OCI-LY1 (cell line): ENCODE data around the gene MYO5C.

Experiments
- H2AFZ ChIP-seq: fragments of 200-600 bp; sonication (generic), shearing (Covaris generic); 2 replicates; pipeline ENCODE4 v1.6.0; 2014; ENCODE audit warnings: antibody characterized with exemption, mild to moderate bottlenecking, low read length
- H3F3A ChIP-seq: fragments of 200-600 bp; sonication (generic), shearing (Covaris generic); 2 replicates; pipeline ENCODE4 v1.6.0; 2014; ENCODE audit warnings: mild to moderate bottlenecking, antibody characterized with exemption, low read length, moderate library complexity; ENCODE audit not compliant: insufficient read depth
- H3K27ac ChIP-seq: fragments of 200-600 bp; sonication (generic); 2 replicates; pipeline ENCODE4 v1.5.1; 2014; ENCODE audit warnings: low read length, mixed run types, mild to moderate bottlenecking, low read depth; ENCODE audit not compliant: poor library complexity, severe bottlenecking
- H3K27me3 ChIP-seq: fragments of 200-600 bp; sonication (generic); 2 replicates; pipeline ENCODE4 v1.6.0; 2014; ENCODE audit warnings: antibody characterized with exemption, mild to moderate bottlenecking, low read length, moderate library complexity; ENCODE audit not compliant: insufficient read depth
- H3K36me3 ChIP-seq: fragments of 200-600 bp; sonication (generic); 2 replicates; pipeline ENCODE4 v1.6.1; 2014; ENCODE audit warnings: mild to moderate bottlenecking, antibody characterized with exemption, low read length, moderate library complexity, mixed read lengths; ENCODE audit not compliant: insufficient read depth
- H3K4me1 ChIP-seq: fragments of 200-600 bp; sonication (generic); 2 replicates; pipeline ENCODE4 v1.5.1; 2014; ENCODE audit warnings: mild to moderate bottlenecking, low read length, moderate library complexity; ENCODE audit not compliant: insufficient read depth, severe bottlenecking
- H3K4me2 ChIP-seq: fragments of 200-600 bp; sonication (generic), shearing (Covaris generic); 2 replicates; pipeline ENCODE4 v1.6.1; 2014; ENCODE audit warnings: low read length
- H3K4me3 ChIP-seq: fragments of 200-600 bp; sonication (generic); 2 replicates; pipeline ENCODE4 v1.5.1; 2014; ENCODE audit warnings: low read length, low read depth, mild to moderate bottlenecking, mixed read lengths; ENCODE audit not compliant: poor library complexity, severe bottlenecking
- H3K79me2 ChIP-seq: fragments of 200-600 bp; shearing (Covaris generic); 2 replicates; pipeline ENCODE4 v1.6.1; 2016; ENCODE audit warnings: mixed run types, low read length, mixed read lengths; ENCODE audit not compliant: insufficient read depth
- H3K9ac ChIP-seq: fragments of 200-600 bp; sonication (generic), shearing (Covaris generic); 2 replicates; pipeline ENCODE4 v1.6.1; 2014; ENCODE audit warnings: mild to moderate bottlenecking, low read length, mixed read lengths
- H3K9me2 ChIP-seq: fragments of 200-600 bp; sonication (generic), shearing (Covaris generic); 2 replicates; pipeline ENCODE4 v1.6.1; 2014; ENCODE audit warnings: low read depth, mild to moderate bottlenecking, low read length, mixed read lengths
- H3K9me3 ChIP-seq: fragments of 200-600 bp; shearing (Covaris generic); 2 replicates; pipeline ENCODE4 v1.6.1; 2014; ENCODE audit warnings: low read length, mixed read lengths
- H4K20me1 ChIP-seq: fragments of 200-600 bp; sonication (generic), shearing (Covaris generic); 2 replicates; pipeline ENCODE4 v1.6.0; 2016; ENCODE audit warnings: mild to moderate bottlenecking, low read length; ENCODE audit not compliant: insufficient read depth
- CTCF ChIP-seq: fragments of 200-600 bp; sonication (generic), shearing (Covaris generic); IDR thresholded peaks from 2 replicates; pipeline ENCODE4 v1.5.1; 2017; ENCODE audit warnings: mild to moderate bottlenecking, antibody characterized with exemption, low read length, moderate library complexity, mixed read lengths
- EZH2 ChIP-seq: fragments of 200-600 bp; sonication (generic), shearing (Covaris generic); IDR thresholded peaks from 2 replicates; pipeline ENCODE4 v1.8.0; 2017; ENCODE audit warnings: borderline replicate concordance, mixed run types, mild to moderate bottlenecking, antibody characterized with exemption, low read length, moderate library complexity, mixed read lengths

Gene MYO5C

GRCh38 chr15:52290800-52291199, 4.8 kb downstream of the MYO5C start:
- Histone ChIP-seq H3K9ac (no peak overlapping the region), H3F3A (no peaks in the 10 kb centered on the region), H3K9me3 (no peaks in the 10 kb centered on the region), H3K4me3 (no peak overlapping the region), H4K20me1 (no peaks in the 10 kb centered on the region), H3K4me2 (no peak overlapping the region), H3K4me1 (peaks cover 16% of the 10 kb centered on the region), H3K36me3 (no peaks in the 10 kb centered on the region), H3K9me2 (no peaks in the 10 kb centered on the region), H3K27ac (no peak overlapping the region), H3K79me2 (no peaks in the 10 kb centered on the region), H2AFZ (no peak overlapping the region), H3K27me3 (0 out of 2 replicates have a peak, but pooled peaks cover 6% of the 10 kb centered on the region)
- TF ChIP-seq CTCF (no peak), EZH2 (no peak)

- peaks cover 11% of the 10 kb centered on the region for H3K4me1 ChIP-seq
- no peaks in the 10 kb centered on the region for H3K9me3 ChIP-seq
- H2AFZ ChIP-seq: no peak overlapping the region
- no peak overlapping the region for H3K4me3 ChIP-seq
- H3F3A ChIP-seq: no peaks in the 10 kb centered on the region
- H3K79me2 ChIP-seq: no peaks in the 10 kb centered on the region
- TF ChIP-seq CTCF: no peak
- no peak for TF ChIP-seq EZH2
- H3K27me3 ChIP-seq: 0 out of 2 replicates have a peak, but pooled peaks cover 6% of the 10 kb centered on the region
- no peak overlapping the region for H3K27ac ChIP-seq
- H3K9me2 ChIP-seq: no peaks in the 10 kb centered on the region
- H3K36me3 ChIP-seq: no peaks in the 10 kb centered on the region
- no peak overlapping the region for H3K9ac ChIP-seq
- no peak overlapping the region for H3K4me2 ChIP-seq
- H4K20me1 ChIP-seq: no peaks in the 10 kb centered on the region
These were observed 5.3 kb downstream of the MYO5C start for GRCh38 chr15:52290329-52290728.

GRCh38 chr15:52289629-52290081, 5.9 kb downstream of the MYO5C start:
- Histone ChIP-seq H3K4me2 (no peak overlapping the region), H3K79me2 (no peaks in the 10 kb centered on the region), H3K27me3 (0 out of 2 replicates have a peak, but pooled peaks cover 6% of the 10 kb centered on the region), H3K9me2 (no peaks in the 10 kb centered on the region), H2AFZ (no peak overlapping the region), H3K9ac (no peak overlapping the region), H3K4me3 (no peak overlapping the region), H3K27ac (no peak overlapping the region), H3K4me1 (peaks cover 5% of the 10 kb centered on the region), H3F3A (no peaks in the 10 kb centered on the region), H3K36me3 (no peaks in the 10 kb centered on the region), H3K9me3 (no peaks in the 10 kb centered on the region), H4K20me1 (no peaks in the 10 kb centered on the region)
- TF ChIP-seq CTCF: no peak
- no peak for TF ChIP-seq EZH2
